T-helper 17 cell (primary cell): ENCODE data around the gene BCL2L14. TPM values are rescaled to one million over a fixed set of nuclear protein-coding genes. Genes with fewer than 3 reads are reported as not detected.
"Not testable (repeated sequence)": the region's sequence is repeated elsewhere in the genome, so short reads cannot be mapped to it uniquely, and the experiment has no call there.

Source experiments
- ATAC-seq: fragments of 150-1000 bp; cut with Tn5 transposase; 2 replicates; pipeline ENCODE4 v1.10.0; 2021; ENCODE audit warnings: mild to moderate bottlenecking, moderate library complexity
- DNase-seq, 3 donors: peaks; one replicate each; pipeline versions ENCODE4 v3.0.0 to v3.0.0-alpha.2; 2020 to 2021
- H3K9me3 ChIP-seq: one replicate; pipeline ENCODE4 v1.7.0; 2013; ENCODE audit warnings: low read length, mild to moderate bottlenecking; ENCODE audit not compliant: control insufficient read depth, poor library complexity, severe bottlenecking
- H3K27ac Mint-ChIP-seq: one replicate; pipeline ENCODE4 v1.8.0; 2022; ENCODE audit warnings: mild to moderate bottlenecking, moderate library complexity, mixed read lengths
- H3K27me3 Mint-ChIP-seq: one replicate; pipeline ENCODE4 v1.8.0; 2022; ENCODE audit warnings: mixed read lengths
- H3K36me3 Mint-ChIP-seq: one replicate; pipeline ENCODE4 v1.8.0; 2022; ENCODE audit warnings: low read depth, mixed read lengths
- H3K4me1 Mint-ChIP-seq: one replicate; pipeline ENCODE4 v1.8.0; 2022; ENCODE audit warnings: mild to moderate bottlenecking, mixed read lengths
- H3K4me3 Mint-ChIP-seq: one replicate; pipeline ENCODE4 v1.8.0; 2022; ENCODE audit warnings: mild to moderate bottlenecking, moderate library complexity, mixed read lengths
- total RNA-seq, 4 donors: library from RNA in 2 of 4; stranded (reverse) in 2 of 4; gene quantifications; one replicate each; pipeline ENCODE4 v1.2.3 and lab custom pipeline; 2022 to 2026

BCL2L14 gene
- total RNA-seq, 2 donors from 2014 or later = 0.67 TPM; not detected in 1

DNA sequence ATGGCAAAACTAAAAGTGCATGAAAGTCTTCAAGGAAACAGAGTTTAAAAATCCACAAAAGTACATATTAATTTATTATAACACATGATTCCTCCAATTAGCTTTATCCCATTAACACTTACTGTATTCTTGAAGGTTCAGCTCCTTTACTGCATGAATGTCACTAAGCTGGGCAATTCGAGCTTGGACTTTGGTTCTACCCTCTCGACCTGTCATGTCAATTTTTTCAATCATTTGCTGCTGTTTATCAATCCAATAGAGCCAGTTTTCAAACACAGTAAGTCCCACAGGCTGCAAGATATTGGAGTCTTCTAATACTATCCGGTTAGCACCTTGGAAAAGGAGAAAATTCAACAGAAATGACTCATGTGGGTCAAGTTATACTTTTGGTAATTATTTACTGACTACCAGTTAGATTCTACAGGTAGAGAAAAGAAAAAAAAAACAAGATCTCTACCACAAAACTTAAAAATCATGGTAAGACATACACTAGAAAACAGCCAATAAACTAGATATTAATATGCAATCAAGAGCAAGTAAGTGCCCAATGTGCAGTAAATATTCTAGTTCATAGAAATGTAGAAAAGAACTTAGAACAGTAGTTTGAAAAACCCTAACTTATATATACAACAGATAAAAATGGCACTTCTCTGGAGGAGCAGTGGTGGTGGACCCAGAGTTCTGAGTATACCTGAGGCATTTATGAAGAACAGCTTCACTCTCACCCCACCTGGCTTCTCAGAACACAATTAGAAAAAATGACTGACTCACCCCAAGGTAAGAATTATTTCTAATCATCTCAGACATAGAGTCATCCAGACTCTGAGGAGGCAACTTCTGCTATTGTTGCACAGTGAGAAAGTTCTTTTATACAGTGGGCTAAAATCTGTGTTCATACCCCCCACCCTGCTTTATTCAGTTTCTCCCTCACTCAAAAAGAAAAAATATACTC, 67.7 kb downstream of the BCL2L14 start:
- DNase-seq (no peak), ATAC-seq (no peak)
- H3K9me3 ChIP-seq = no peaks in the 10 kb centered on the region
- Mint-ChIP-seq H3K36me3 (peaks cover 10% of the 10 kb centered on the region), H3K4me1 (no peaks in the 10 kb centered on the region), H3K27ac (no peak overlapping the region), H3K27me3 (peaks cover 4% of the 10 kb centered on the region), H3K4me3 (no peak overlapping the region)

DNA sequence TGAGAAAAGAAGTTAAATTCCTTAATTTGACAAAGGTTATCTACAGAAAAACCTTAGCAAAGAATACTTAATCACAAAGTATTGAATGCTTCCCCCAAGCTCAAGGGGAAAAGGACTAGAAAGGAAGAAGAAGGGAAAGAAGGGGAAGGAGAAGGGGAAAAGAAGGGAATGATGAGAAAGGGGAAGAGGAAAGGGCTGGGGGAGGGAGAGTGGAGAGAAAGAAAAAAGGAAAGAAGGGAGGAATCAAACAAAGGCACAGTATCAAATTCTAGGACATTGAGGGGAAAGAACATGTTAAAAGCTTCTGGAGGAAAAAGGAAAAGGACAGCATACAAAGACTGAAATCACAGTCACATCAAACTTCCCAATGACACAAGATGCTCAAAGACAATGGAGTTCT, 70.3 kb downstream of the BCL2L14 start:
- DNase-seq (no peak), ATAC-seq (no peak)
- H3K4me3 Mint-ChIP-seq = no peak overlapping the region
- H3K9me3 ChIP-seq = no peaks in the 10 kb centered on the region
- no peak overlapping the region for H3K27ac Mint-ChIP-seq
- no peaks in the 10 kb centered on the region for H3K27me3 Mint-ChIP-seq
- H3K4me1 Mint-ChIP-seq = no peaks in the 10 kb centered on the region
- H3K36me3 Mint-ChIP-seq = peaks cover 6% of the 10 kb centered on the region

DNA sequence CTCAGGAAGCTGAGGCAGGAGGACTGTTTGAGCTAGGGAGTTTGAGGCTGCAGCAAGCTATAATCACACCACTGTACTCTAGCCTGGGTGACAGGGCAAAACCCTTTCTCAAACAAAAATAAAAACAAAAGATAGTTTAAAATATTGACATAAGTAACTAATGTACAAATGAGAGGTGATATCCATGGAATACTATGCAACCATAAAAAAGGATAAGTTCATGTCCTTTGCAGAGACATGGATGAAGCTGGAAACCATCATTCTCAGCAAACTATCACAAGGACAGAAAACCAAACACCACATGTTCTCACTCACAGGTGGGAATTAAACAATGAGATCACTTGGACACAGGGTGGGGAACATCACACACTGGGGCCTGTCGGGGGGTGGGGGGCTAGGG, 73.8 kb downstream of the BCL2L14 start:
- not testable (repeated sequence) for H3K27ac Mint-ChIP-seq, H3K4me1 Mint-ChIP-seq, H3K36me3 Mint-ChIP-seq, H3K27me3 Mint-ChIP-seq, ATAC-seq, H3K9me3 ChIP-seq, H3K4me3 Mint-ChIP-seq, DNase-seq

DNA sequence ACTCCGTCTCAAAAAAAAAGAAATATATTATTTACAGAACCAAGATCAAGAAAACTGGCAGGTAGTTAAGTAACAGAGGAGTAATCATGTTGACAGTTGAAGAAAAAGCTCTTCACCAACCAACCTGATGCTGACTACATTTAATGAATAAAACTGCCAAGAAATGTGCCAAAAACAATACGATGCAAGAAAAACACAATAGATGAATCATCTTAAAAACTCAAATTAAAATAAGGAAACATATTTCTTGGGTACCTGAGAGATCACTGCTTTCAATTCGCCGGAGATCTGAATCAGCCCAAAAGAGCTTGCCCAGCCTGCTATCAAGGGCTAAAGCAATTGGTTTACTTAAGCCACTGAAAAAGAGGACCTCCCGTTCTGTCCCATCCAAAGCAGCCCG, 76.4 kb downstream of the BCL2L14 start:
- H3K27me3 Mint-ChIP-seq = no peaks in the 10 kb centered on the region

More for the DNA sequence above, 76.4 kb downstream of the BCL2L14 start:
- H3K36me3 Mint-ChIP-seq = peaks cover 2% of the 10 kb centered on the region
- no peak for DNase-seq
- no peaks in the 10 kb centered on the region for H3K9me3 ChIP-seq
- no peak overlapping the region for H3K27ac Mint-ChIP-seq
- peaks cover 4% of the 10 kb centered on the region for H3K4me1 Mint-ChIP-seq
- no peak overlapping the region for H3K4me3 Mint-ChIP-seq
- no peak for ATAC-seq

Other genes starting within 250 kb of the BCL2L14 start
- gene LRP6, start 196.1 kb downstream of the BCL2L14 start, total RNA-seq = 1 to 10 TPM; 1.8 to 2.0 TPM